ENCODE results near the gene IQSEC1.

Gene IQSEC1

GRCh38 chr3:13073326-13074005 lies at the start of gene IQSEC1:
Gene IQSEC1 (minus strand): TSS chr3:13073429. CDS start chr3:13073014, 415 bp downstream.
- peak; percentile 69 for DNase-seq (ENCODE audit: low spot score)

GRCh38 chr3:13122081-13123012 lies 49.1 kb upstream of the IQSEC1 start:
- no peak for DNase-seq (ENCODE audit: low spot score)

- DNase-seq (ENCODE audit: low spot score) = no peak
These were observed 48.3 kb upstream of the IQSEC1 start for GRCh38 chr3:13121553-13122001.

DNA sequence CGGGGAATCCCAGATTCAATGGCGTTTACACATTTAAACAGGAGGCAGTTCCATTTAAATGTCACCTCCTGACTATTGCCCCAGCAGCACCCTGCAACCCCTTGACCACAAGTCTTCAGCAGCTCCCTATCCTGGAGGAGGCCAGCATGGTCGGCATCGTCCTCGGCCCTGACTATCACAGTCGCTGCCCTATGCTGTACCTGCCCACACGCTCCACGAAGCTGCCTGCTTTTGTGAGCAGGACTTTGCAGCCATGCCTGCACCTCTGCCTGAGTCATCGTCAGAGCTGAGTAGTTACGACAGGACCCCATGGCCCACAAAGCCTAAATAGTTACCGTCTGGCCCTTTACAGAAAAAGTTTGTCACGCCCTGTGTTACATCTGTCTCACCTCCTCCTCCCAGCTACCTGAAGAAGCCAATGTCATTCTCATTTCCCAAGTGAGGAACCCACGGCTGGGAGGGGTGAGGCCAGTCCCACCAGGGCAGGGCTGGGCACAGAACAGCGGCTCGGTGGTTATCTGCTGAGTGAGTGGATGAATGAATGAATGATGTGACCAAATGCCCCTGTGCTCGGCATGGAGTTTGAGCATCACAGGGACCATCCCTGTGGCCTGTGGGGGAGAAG lies 47.8 kb upstream of the IQSEC1 start:
- no peak for DNase-seq (ENCODE audit: low spot score)

GRCh38 chr3:13120289-13120927 lies 47.2 kb upstream of the IQSEC1 start:
- DNase-seq (ENCODE audit: low spot score) = no peak

DNA sequence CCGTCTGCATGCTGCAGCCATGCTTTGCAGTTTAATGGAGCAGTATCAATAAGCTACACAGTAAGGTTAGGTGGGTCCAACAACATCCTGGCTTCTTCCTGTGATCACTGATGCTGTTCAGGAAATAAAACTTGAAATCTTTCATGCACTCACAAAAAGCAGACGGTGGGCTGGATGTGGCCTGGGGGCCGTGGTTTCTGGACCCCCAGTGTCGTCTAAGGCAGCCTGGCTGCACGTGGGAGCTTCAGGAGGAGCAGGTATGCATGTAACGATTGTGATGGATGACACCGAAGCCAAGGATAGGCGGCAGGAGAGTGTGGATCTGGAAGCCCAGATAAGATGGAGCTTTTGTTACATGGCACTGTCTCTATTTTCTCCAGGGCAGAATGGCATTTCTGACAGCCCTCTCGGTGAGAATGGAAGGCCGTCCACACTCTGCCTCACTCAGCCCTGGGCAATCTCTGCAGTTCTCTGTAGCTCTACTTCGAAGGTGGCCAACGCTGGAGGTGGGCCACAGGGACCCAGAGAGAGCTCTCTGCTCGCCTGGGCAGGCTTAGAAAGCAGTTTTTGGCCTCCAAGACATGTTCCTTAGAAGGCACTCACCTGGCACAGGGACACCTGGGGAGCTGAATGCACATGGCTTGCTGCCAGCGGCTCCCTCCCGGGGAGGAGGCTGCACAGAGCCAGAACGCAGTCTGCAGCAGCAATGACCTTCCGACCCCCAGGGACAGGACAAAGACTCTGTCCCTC lies 46.4 kb upstream of the IQSEC1 start:
- no peak for DNase-seq (ENCODE audit: low spot score)

DNA sequence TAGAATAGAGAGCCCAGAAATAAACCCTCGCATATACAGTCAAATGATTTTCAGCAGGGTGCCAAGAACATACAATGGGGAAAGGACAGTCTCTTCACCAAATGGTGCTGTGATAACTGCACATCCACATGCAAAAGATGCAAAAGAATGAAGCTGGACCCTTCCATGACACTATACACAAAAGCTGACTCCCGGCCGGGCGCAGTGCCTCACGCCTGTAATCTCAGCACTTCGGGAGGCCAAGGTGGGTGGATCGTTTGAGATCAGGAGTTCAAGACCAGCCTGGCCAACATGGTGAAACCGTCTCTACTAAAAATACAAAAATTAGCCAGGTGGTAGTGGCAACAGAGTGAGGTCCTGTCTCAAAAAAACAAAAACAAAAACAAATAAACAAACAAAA lies 43.2 kb upstream of the IQSEC1 start:
- DNase-seq (ENCODE audit: low spot score) = no peak

GRCh38 chr3:13115991-13116390 lies 42.8 kb upstream of the IQSEC1 start:
- no peak for DNase-seq (ENCODE audit: low spot score)

GRCh38 chr3:13115576-13115910 lies 42.3 kb upstream of the IQSEC1 start:
- no peak for DNase-seq (ENCODE audit: low spot score)

DNA sequence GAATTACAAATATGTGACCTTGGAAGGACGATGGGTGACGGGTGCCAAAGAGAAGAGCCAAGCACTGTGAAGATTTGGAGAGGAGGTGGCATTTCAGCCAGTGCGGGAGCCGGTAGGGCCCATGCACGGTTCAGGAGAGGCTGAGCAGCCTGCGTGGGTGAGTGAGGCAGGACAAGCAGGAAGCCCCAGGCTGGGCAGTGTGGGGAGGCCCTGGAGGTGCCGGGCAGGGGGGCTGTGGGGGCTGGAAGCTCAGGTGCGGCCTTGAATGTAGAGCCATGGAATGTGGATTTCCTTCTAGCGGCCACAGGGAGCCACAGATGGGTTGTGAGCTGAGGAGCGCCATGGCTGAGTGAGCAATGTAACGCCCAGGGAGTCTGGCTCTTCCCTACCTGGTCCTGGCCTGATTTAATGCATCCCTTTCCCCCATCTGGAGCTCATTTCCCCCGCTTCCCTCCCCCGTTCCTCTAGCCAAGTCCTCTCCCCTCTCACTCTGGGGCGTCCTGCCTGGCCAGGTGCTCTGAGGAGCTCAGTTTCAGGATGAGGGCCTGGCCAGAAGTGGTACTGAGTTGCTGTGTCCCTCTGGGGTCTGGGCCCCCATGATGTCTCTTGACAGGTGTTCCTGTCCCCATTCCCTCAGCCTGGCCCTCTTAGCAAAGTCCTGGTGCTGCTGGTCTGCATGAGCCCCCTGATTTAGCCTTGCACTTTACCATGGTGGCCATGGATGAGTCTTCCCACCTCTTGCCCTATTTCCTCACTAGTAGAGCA lies 41.8 kb upstream of the IQSEC1 start:
- DNase-seq (ENCODE audit: low spot score) = no peak

- no peak for DNase-seq (ENCODE audit: low spot score)
These were observed 40.4 kb upstream of the IQSEC1 start for GRCh38 chr3:13113346-13114330.

GRCh38 chr3:13112521-13113345 lies 39.5 kb upstream of the IQSEC1 start:
- DNase-seq (ENCODE audit: low spot score) = no peak

GRCh38 chr3:13111873-13112520 lies 38.8 kb upstream of the IQSEC1 start:
- no peak for DNase-seq (ENCODE audit: low spot score)

DNA sequence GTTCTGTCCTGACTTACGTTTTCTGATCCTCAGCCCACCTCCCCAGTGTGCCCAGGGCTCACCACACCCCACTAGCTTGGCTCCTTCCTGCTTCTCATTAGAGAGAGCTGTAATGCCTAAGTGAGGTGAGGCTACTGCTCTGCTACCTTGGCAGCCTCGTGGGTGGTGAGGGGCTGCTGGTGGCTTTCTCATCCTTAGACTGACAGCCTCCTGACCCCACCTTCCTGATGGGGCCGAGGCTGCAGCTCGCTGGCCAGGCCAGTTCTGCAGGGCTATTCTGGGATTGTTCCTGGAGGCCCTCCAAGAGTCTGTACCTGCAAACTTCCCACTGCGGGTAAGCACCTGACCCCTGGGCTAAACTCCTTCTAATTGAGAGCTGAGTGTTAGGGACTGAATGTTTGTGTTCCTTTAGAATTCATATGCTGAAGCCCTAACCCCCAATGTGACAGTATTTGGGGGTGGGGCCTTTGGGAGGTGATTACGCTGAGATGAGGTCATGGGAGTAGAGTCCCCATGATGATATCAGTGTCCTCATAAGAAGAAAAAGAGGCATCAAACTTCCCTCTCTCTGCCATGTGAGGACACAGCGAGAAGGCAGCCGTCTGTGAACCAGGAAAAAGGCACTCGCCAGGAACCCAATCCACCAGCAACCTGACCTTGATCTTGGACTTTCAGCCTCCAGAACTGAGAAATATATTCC lies 38.1 kb upstream of the IQSEC1 start:
- no peak for DNase-seq (ENCODE audit: low spot score)

DNA sequence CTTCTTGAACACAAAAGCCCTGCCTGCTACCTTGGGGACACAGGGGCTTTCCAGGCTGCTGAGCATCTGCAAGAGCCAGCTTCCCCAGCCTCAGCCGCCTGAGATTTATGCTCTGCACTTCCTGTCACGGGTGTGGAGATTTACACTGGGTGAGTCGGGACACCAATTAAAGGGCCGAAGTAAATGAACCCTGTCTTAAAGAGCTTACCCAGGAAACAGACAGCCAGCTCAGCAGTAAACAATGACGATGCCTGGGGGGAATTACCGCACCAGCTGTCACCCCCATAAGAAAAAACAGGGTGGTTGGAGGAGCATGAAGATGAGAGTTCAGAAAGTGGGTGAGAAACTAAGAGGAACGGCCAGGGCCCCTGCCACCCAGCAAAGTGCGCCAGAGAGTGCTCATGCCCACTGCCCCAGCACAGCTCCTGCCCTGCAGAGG lies 37.5 kb upstream of the IQSEC1 start:
- peak; percentile 13 for DNase-seq (ENCODE audit: low spot score)

GRCh38 chr3:13109516-13109915 lies 36.3 kb upstream of the IQSEC1 start:
- DNase-seq (ENCODE audit: low spot score) = no peak

DNA sequence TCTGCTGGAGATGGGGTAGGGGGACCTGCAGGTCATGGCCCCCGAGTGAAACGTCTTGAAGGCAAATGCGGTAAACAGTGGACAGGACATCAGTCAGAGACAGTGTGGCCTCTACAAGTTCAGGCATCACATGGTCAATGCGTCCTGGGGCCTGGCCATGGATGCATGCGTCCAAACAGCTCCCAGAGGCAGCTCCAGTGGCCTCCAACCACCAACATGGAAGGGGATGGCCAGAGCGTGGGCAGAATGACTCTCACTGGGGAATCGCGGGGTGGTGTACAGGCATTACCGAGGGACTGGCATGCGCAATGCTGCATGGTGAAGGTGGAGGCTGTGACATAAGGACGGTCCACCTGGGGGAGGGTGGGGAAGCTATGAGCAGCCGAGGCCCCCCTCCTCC lies 35.6 kb upstream of the IQSEC1 start:
- DNase-seq (ENCODE audit: low spot score) = no peak

- no peak for DNase-seq (ENCODE audit: low spot score)
These were observed 34.4 kb upstream of the IQSEC1 start for GRCh38 chr3:13107661-13108060.
